WTC11 (cell line): ENCODE results near the gene CALR3.

ENCODE experiments used
- CBFB ChIP-seq: sonication (generic); formaldehyde crosslinking; IDR thresholded peaks from 2 replicates; pipeline ENCODE4 v1.8.1; 2022; ENCODE audit warnings: mild to moderate bottlenecking, low read depth, missing genetic modification reagents
- CREM ChIP-seq: sonication (generic); formaldehyde crosslinking; IDR thresholded peaks from 2 replicates; pipeline ENCODE4 v1.8.1; 2022; ENCODE audit warnings: mild to moderate bottlenecking, missing genetic modification reagents, moderate library complexity
- GABPB1 ChIP-seq: sonication (generic); formaldehyde crosslinking; IDR thresholded peaks from 2 replicates; pipeline ENCODE4 v1.8.1; 2023; ENCODE audit warnings: mild to moderate bottlenecking, missing genetic modification reagents
- JUN ChIP-seq: sonication (generic); formaldehyde crosslinking; IDR thresholded peaks from 2 replicates; pipeline ENCODE4 v1.8.0; 2023; ENCODE audit warnings: mild to moderate bottlenecking, missing genetic modification reagents
- TF ChIP-seq, protein P1 (sequence below): fragments of 200-600 bp; IDR thresholded peaks from 2 replicates; pipeline ENCODE4 v1.8.0; 2022; ENCODE audit warnings: antibody characterized with exemption
- TF ChIP-seq, protein P2 (sequence below): sonication (generic); formaldehyde crosslinking; IDR thresholded peaks from 2 replicates; pipeline ENCODE4 v1.8.0; 2022; ENCODE audit warnings: mild to moderate bottlenecking, missing genetic modification reagents

- TF ChIP-seq CBFB (no peak), GABPB1 (no peak), JUN (no peak), CREM (CRISPR knock-in tag) (no peak)
- TF ChIP-seq, protein P1, sequence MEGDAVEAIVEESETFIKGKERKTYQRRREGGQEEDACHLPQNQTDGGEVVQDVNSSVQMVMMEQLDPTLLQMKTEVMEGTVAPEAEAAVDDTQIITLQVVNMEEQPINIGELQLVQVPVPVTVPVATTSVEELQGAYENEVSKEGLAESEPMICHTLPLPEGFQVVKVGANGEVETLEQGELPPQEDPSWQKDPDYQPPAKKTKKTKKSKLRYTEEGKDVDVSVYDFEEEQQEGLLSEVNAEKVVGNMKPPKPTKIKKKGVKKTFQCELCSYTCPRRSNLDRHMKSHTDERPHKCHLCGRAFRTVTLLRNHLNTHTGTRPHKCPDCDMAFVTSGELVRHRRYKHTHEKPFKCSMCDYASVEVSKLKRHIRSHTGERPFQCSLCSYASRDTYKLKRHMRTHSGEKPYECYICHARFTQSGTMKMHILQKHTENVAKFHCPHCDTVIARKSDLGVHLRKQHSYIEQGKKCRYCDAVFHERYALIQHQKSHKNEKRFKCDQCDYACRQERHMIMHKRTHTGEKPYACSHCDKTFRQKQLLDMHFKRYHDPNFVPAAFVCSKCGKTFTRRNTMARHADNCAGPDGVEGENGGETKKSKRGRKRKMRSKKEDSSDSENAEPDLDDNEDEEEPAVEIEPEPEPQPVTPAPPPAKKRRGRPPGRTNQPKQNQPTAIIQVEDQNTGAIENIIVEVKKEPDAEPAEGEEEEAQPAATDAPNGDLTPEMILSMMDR = no peak
- TF ChIP-seq, protein P2, sequence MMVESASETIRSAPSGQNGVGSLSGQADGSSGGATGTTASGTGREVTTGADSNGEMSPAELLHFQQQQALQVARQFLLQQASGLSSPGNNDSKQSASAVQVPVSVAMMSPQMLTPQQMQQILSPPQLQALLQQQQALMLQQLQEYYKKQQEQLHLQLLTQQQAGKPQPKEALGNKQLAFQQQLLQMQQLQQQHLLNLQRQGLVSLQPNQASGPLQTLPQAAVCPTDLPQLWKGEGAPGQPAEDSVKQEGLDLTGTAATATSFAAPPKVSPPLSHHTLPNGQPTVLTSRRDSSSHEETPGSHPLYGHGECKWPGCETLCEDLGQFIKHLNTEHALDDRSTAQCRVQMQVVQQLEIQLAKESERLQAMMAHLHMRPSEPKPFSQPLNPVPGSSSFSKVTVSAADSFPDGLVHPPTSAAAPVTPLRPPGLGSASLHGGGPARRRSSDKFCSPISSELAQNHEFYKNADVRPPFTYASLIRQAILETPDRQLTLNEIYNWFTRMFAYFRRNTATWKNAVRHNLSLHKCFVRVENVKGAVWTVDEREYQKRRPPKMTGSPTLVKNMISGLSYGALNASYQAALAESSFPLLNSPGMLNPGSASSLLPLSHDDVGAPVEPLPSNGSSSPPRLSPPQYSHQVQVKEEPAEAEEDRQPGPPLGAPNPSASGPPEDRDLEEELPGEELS (CRISPR knock-in tag) = no peak
Measured at GRCh38 chr19:16522559-16523377, 26.8 kb upstream of the CALR3 start.
